PFSK-1 (cell line): ENCODE measurements around the gene TTLL11.

ENCODE experiments used
- FOXP2 ChIP-seq: optimal IDR thresholded peaks from 2 replicates; pipeline ENCODE3; 2011; ENCODE audit warnings: borderline replicate concordance, control low read depth, inconsistent platforms; ENCODE audit not compliant: insufficient read depth; ENCODE audit errors: extremely low read length, extremely low read depth
- POLR2AphosphoS5 ChIP-seq: IDR thresholded peaks from 2 replicates; pipeline ENCODE4 v1.6.1; 2012; ENCODE audit warnings: low read depth, mild to moderate bottlenecking, control low read depth, low read length, moderate library complexity
- SIN3A ChIP-seq: IDR thresholded peaks from 2 replicates; pipeline ENCODE4 v1.6.1; 2012; ENCODE audit warnings: mild to moderate bottlenecking, low read length, moderate library complexity, borderline replicate concordance; ENCODE audit not compliant: insufficient read depth
- TAF1 ChIP-seq: IDR thresholded peaks from 2 replicates; pipeline ENCODE4 v1.6.1; 2012; ENCODE audit warnings: low read length, control low read depth, borderline replicate concordance; ENCODE audit not compliant: insufficient read depth
- TF ChIP-seq, protein P1 (sequence below), 2 experiments: IDR thresholded peaks; 2 replicates each; pipeline versions ENCODE4 v1.6.1 to v1.8.0; 2011 to 2012; ENCODE audit warnings: low read depth in 2 of 2, low read length in 2 of 2, control low read depth in 1 of 2, inconsistent platforms in 1 of 2, mild to moderate bottlenecking in 1 of 2, moderate library complexity in 1 of 2; ENCODE audit not compliant: insufficient read depth in 1 of 2

DNA sequence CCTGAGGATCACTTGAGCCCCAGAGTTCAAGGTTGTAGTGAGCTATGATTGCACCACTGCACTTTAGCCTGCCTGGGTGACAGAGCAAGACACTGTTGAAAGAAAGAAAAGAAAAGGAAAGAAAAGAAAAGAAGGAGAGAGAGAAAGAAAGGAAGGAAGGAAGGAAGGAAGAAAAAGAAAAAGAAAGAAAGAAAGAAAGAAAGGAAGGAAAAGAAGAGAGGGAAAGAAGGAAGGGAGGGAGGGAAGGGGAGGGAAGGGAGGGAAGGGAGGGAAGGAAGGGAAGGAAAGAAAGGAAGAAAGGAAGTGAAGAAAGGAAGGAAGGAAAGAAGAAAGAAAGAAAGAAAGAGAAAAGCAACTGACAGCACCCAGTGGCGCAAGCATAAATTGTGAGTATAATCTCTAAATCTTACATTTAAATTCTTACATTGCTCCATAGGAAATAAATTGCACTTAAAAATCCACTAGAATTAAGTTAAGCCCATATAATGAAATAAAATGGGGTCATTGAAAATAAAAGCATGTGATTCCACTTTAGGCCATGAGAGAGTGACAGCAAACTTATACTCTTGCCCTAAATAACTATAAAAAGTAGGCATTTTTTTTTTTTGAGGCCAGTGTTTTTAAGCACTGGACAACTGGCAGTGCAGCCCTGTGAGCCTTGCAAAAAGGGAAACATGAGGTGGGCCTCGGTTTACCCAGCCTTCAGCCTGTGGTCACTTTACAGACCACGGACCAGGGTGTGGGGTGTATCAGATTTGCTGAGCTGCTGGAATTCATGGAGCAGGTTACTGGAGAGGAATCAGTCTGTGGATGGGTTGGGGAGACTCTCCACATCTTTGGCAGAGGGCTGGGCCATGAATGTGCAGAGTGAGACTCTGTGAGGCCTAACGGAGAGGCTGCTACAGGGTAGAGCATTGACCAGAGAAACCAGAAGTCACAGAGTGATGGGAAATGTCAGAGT lies 175.5 kb downstream of the TTLL11 start:
- no peak for TF ChIP-seq TAF1
- TF ChIP-seq SIN3A: no peak
- TF ChIP-seq POLR2AphosphoS5: no peak
- TF ChIP-seq, protein P1, sequence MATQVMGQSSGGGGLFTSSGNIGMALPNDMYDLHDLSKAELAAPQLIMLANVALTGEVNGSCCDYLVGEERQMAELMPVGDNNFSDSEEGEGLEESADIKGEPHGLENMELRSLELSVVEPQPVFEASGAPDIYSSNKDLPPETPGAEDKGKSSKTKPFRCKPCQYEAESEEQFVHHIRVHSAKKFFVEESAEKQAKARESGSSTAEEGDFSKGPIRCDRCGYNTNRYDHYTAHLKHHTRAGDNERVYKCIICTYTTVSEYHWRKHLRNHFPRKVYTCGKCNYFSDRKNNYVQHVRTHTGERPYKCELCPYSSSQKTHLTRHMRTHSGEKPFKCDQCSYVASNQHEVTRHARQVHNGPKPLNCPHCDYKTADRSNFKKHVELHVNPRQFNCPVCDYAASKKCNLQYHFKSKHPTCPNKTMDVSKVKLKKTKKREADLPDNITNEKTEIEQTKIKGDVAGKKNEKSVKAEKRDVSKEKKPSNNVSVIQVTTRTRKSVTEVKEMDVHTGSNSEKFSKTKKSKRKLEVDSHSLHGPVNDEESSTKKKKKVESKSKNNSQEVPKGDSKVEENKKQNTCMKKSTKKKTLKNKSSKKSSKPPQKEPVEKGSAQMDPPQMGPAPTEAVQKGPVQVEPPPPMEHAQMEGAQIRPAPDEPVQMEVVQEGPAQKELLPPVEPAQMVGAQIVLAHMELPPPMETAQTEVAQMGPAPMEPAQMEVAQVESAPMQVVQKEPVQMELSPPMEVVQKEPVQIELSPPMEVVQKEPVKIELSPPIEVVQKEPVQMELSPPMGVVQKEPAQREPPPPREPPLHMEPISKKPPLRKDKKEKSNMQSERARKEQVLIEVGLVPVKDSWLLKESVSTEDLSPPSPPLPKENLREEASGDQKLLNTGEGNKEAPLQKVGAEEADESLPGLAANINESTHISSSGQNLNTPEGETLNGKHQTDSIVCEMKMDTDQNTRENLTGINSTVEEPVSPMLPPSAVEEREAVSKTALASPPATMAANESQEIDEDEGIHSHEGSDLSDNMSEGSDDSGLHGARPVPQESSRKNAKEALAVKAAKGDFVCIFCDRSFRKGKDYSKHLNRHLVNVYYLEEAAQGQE (IDR thresholded peaks at IDR 0.05; ENCODE audit: insufficient read depth in 1 of 2, low read depth in 2 of 2, low read length in 2 of 2): no peak
- TF ChIP-seq FOXP2: no peak
